Measurements from ENCODE around the gene FBXO3. TPM values are rescaled to one million over a fixed set of nuclear protein-coding genes. Genes with fewer than 3 reads are reported as not detected.

The FBXO3 gene
- polyA plus RNA-seq, 3 donors = 17.5 to 25.2 (median 21.4) TPM

DNA sequence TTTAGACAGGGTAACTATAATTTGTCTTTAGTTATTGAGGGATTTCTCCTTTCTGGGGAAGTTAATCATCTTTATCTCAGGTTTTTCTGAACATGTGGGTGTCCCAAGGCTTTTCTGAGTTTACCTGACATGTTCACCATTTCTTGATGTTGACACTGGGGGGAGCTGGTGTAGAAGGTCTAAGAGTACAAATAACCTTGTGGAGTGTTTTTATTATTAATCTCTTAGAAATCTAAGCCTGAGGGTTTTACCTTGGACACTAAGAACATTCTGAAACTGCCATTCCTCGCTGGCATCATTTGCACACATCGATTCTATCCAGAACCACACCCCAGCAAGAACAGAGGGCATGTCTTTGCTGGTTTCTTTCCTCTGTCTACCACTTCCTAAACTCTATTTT lies 58.1 kb downstream of the FBXO3 start:
- H3K9me3 ChIP-seq (replicated peaks in 1 of 2; ENCODE audit: control insufficient read depth in 1 of 2, insufficient read depth in 1 of 2, low read length in 2 of 2) = no peaks in the 10 kb centered on the region
- H3K27ac ChIP-seq (ENCODE audit: low read depth in 1 of 2, low read length in 2 of 2) = no peak overlapping the region
- WGBS (ENCODE audit: insufficient coverage) = no CpG with 5 or more reads among the region's 2 CpGs
- Mint-ChIP-seq H3K4me3 (no peak overlapping the region), H3K4me1 (no peaks in the 10 kb centered on the region), H3K36me3 (peaks cover 9% of the 10 kb centered on the region in 2 donors), H3K27me3 (ENCODE audit: low read depth in 3 of 3) (peaks cover 0 to 2% (median 0%) of the 10 kb centered on the region in 3 donors), H3K27ac (no peak overlapping the region), H3K9me3 (no peaks in the 10 kb centered on the region)
- H3K27me3 ChIP-seq (ENCODE audit: control insufficient read depth in 2 of 2, insufficient read depth in 2 of 2, low read length in 2 of 2) = no peaks in the 10 kb centered on the region
- H3K36me3 ChIP-seq (replicated peaks in 1 of 2; ENCODE audit: control insufficient read depth in 1 of 2, insufficient read depth in 2 of 2, low read length in 2 of 2) = no peaks in the 10 kb centered on the region
- TF ChIP-seq, protein P1, sequence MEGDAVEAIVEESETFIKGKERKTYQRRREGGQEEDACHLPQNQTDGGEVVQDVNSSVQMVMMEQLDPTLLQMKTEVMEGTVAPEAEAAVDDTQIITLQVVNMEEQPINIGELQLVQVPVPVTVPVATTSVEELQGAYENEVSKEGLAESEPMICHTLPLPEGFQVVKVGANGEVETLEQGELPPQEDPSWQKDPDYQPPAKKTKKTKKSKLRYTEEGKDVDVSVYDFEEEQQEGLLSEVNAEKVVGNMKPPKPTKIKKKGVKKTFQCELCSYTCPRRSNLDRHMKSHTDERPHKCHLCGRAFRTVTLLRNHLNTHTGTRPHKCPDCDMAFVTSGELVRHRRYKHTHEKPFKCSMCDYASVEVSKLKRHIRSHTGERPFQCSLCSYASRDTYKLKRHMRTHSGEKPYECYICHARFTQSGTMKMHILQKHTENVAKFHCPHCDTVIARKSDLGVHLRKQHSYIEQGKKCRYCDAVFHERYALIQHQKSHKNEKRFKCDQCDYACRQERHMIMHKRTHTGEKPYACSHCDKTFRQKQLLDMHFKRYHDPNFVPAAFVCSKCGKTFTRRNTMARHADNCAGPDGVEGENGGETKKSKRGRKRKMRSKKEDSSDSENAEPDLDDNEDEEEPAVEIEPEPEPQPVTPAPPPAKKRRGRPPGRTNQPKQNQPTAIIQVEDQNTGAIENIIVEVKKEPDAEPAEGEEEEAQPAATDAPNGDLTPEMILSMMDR (IDR thresholded peaks at IDR 0.05) = peak; percentile 13
- H3K79me2 ChIP-seq (ENCODE audit: insufficient read depth, low read length) = no peaks in the 10 kb centered on the region
- no peak overlapping the region for H2AFZ ChIP-seq (ENCODE audit: insufficient read depth, low read depth, low read length, poor library complexity, severe bottlenecking)
- H3K4me1 ChIP-seq (ENCODE audit: control insufficient read depth in 1 of 2, insufficient read depth in 2 of 2, low read length in 2 of 2) = no peaks in the 10 kb centered on the region
- H3K9ac ChIP-seq (ENCODE audit: insufficient read depth, low read length, poor library complexity, severe bottlenecking) = no peak overlapping the region
- intact Hi-C loops (cut with micrococcal nuclease) = no loop called here
- H4K20me1 ChIP-seq (ENCODE audit: insufficient read depth, low read length) = no peaks in the 10 kb centered on the region
- DNase-seq = no peak
- H3K4me2 ChIP-seq (replicated peaks; ENCODE audit: extremely low read depth, low read length, poor library complexity, severe bottlenecking) = no peak overlapping the region
- no peak overlapping the region for H3K4me3 ChIP-seq (replicated peaks in 1 of 3; ENCODE audit: low read depth in 2 of 3, low read length in 3 of 3)

DNA sequence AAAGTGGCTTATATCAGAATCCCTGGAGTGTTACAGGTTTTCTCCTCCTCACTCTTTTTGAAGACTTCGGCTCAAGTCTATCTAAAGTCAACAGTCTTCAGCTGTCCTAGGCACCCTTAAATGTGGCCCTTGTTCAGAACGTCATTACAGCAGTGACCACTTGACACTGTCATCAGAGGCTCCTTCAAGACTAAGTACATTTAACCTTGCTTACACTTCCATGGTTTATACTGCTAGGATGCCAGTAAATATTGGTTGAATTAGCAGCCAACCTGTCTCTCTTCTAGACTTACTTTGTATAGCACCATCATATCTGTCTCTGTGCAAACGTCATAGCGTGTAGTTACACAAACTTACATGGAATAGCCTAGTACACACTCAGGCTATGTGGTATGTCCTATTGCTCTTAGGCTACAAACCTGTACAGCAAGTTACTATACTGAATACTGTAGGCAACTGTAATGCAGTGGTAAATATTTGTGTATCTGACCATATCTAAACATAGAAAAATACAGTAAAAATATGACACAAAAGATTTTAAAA lies 60.4 kb downstream of the FBXO3 start:
- no peak for DNase-seq
- no peaks in the 10 kb centered on the region for H3K27me3 Mint-ChIP-seq (ENCODE audit: low read depth in 3 of 3)
- no peaks in the 10 kb centered on the region for H3K9me3 ChIP-seq (replicated peaks in 1 of 2; ENCODE audit: control insufficient read depth in 1 of 2, insufficient read depth in 1 of 2, low read length in 2 of 2)
- no peaks in the 10 kb centered on the region for H3K4me1 ChIP-seq (ENCODE audit: control insufficient read depth in 1 of 2, insufficient read depth in 2 of 2, low read length in 2 of 2)
- H3K27ac ChIP-seq (ENCODE audit: low read depth in 1 of 2, low read length in 2 of 2) = no peak overlapping the region
- no peak overlapping the region for H3K9ac ChIP-seq (ENCODE audit: insufficient read depth, low read length, poor library complexity, severe bottlenecking)
- H3K4me3 Mint-ChIP-seq = no peak overlapping the region
- H3K4me3 ChIP-seq (replicated peaks in 1 of 3; ENCODE audit: low read depth in 2 of 3, low read length in 3 of 3) = no peak overlapping the region
- H3K4me1 Mint-ChIP-seq = no peaks in the 10 kb centered on the region
- H3K36me3 ChIP-seq (replicated peaks in 1 of 2; ENCODE audit: control insufficient read depth in 1 of 2, insufficient read depth in 2 of 2, low read length in 2 of 2) = no peaks in the 10 kb centered on the region
- peaks cover 4 to 18% of the 10 kb centered on the region in 2 donors for H3K36me3 Mint-ChIP-seq
- TF ChIP-seq, protein P1 (IDR thresholded peaks at IDR 0.05) = no peak
- no peak overlapping the region for H3K27ac Mint-ChIP-seq
- H3K79me2 ChIP-seq (ENCODE audit: insufficient read depth, low read length) = no peaks in the 10 kb centered on the region
- H3K27me3 ChIP-seq (ENCODE audit: control insufficient read depth in 2 of 2, insufficient read depth in 2 of 2, low read length in 2 of 2) = no peaks in the 10 kb centered on the region
- H4K20me1 ChIP-seq (ENCODE audit: insufficient read depth, low read length) = no peaks in the 10 kb centered on the region
- no peak overlapping the region for H2AFZ ChIP-seq (ENCODE audit: insufficient read depth, low read depth, low read length, poor library complexity, severe bottlenecking)
- H3K9me3 Mint-ChIP-seq = no peaks in the 10 kb centered on the region
- 88% methylated on average over 4 of the region's 4 CpGs for WGBS (ENCODE audit: insufficient coverage)
- no peak overlapping the region for H3K4me2 ChIP-seq (replicated peaks; ENCODE audit: extremely low read depth, low read length, poor library complexity, severe bottlenecking)
- intact Hi-C loops (cut with micrococcal nuclease) = no loop called here
